ENCODE measurements around the gene NOTCH1.

NOTCH1 gene

GRCh38 chr9:136474974-136475865, 70.6 kb downstream of the NOTCH1 start:
- no peak overlapping the region for H3K9ac ChIP-seq
- no peaks in the 10 kb centered on the region for H3K27me3 ChIP-seq (ENCODE audit: insufficient read depth, low read depth)
- H2AFZ ChIP-seq (ENCODE audit: low read depth), result no peak overlapping the region
- peaks cover 4% of the 10 kb centered on the region; the same call in 1 of the 2 replicates for H3K36me3 ChIP-seq (ENCODE audit: insufficient read depth)
- TF ChIP-seq, protein P1, sequence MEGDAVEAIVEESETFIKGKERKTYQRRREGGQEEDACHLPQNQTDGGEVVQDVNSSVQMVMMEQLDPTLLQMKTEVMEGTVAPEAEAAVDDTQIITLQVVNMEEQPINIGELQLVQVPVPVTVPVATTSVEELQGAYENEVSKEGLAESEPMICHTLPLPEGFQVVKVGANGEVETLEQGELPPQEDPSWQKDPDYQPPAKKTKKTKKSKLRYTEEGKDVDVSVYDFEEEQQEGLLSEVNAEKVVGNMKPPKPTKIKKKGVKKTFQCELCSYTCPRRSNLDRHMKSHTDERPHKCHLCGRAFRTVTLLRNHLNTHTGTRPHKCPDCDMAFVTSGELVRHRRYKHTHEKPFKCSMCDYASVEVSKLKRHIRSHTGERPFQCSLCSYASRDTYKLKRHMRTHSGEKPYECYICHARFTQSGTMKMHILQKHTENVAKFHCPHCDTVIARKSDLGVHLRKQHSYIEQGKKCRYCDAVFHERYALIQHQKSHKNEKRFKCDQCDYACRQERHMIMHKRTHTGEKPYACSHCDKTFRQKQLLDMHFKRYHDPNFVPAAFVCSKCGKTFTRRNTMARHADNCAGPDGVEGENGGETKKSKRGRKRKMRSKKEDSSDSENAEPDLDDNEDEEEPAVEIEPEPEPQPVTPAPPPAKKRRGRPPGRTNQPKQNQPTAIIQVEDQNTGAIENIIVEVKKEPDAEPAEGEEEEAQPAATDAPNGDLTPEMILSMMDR (conservative IDR thresholded peaks at IDR 0.05; ENCODE audit: low read depth, low read length), result no peak
- H4K20me1 ChIP-seq (ENCODE audit: insufficient read depth), result peaks cover 11% of the 10 kb centered on the region; the same call in 1 of the 2 replicates
- peaks cover 7% of the 10 kb centered on the region for H3K4me1 ChIP-seq (ENCODE audit: low read depth, poor library complexity, severe bottlenecking)
- H3K79me2 ChIP-seq (ENCODE audit: insufficient read depth, low read depth), result peaks cover 26% of the 10 kb centered on the region
- no peak overlapping the region for H3K4me3 ChIP-seq (IDR thresholded peaks at IDR 0.05; ENCODE audit: insufficient read depth, low read depth, low read length)
- H3K4me2 ChIP-seq, result no peak overlapping the region
- H3K27ac ChIP-seq, result no peak overlapping the region

DNA sequence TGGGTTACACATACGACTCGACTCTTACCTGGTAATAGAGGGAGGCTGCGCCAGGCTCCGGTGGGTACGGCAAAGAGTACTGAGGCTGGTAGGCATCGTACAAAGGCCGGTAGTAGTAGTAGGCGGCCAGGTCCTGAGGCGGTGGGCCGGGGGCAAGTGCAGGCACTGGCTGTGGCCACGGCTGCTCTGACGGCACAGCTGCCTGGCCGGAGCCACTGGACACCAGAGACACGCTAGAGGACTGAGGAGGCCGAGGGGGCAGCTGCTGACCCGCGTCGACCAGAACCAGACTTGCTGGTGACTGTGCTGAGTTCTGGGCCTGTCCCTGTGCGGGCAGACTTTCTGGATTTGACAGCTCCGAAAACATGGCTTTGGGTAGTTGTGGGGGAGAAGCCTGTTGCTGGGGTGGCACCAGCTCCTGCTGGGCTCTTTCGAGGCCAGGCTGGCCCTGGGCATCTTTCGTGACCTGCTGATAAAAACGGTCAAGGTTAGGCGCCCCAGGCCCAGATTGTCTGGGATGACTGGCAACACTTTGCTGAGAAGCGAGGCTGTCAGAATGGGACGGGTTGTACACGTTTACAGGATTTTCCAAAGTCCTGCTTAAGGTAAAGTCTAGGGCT, 71.7 kb downstream of the NOTCH1 start:
- no peak overlapping the region for H3K27ac ChIP-seq
- no peaks in the 10 kb centered on the region for H3K4me1 ChIP-seq (ENCODE audit: low read depth, poor library complexity, severe bottlenecking)
- H3K79me2 ChIP-seq (ENCODE audit: insufficient read depth, low read depth), result peaks cover 15% of the 10 kb centered on the region
- no peak overlapping the region for H3K9ac ChIP-seq
- TF ChIP-seq, protein P1 (conservative IDR thresholded peaks at IDR 0.05; ENCODE audit: low read depth, low read length), result no peak
- H2AFZ ChIP-seq (ENCODE audit: low read depth), result no peak overlapping the region
- H3K4me2 ChIP-seq, result no peak overlapping the region
- no peaks in the 10 kb centered on the region for H3K27me3 ChIP-seq (ENCODE audit: insufficient read depth, low read depth)
- peaks cover 4% of the 10 kb centered on the region; the same call in 1 of the 2 replicates for H3K36me3 ChIP-seq (ENCODE audit: insufficient read depth)
- no peak overlapping the region for H3K4me3 ChIP-seq (IDR thresholded peaks at IDR 0.05; ENCODE audit: insufficient read depth, low read depth, low read length)
- H4K20me1 ChIP-seq (ENCODE audit: insufficient read depth), result 0 out of 2 replicates have a peak, but pooled peaks cover 9% of the 10 kb centered on the region

- Histone ChIP-seq H3K4me1 (ENCODE audit: low read depth, poor library complexity, severe bottlenecking) (no peaks in the 10 kb centered on the region), H3K9ac (no peak overlapping the region), H3K27me3 (ENCODE audit: insufficient read depth, low read depth) (no peaks in the 10 kb centered on the region), H3K27ac (no peak overlapping the region), H3K79me2 (ENCODE audit: insufficient read depth, low read depth) (peaks cover 7% of the 10 kb centered on the region; the same call in 1 of the 2 replicates), H3K4me2 (no peak overlapping the region), H2AFZ (ENCODE audit: low read depth) (no peak overlapping the region), H3K4me3 (IDR thresholded peaks at IDR 0.05; ENCODE audit: insufficient read depth, low read depth, low read length) (no peak overlapping the region), H4K20me1 (ENCODE audit: insufficient read depth) (0 out of 2 replicates have a peak, but pooled peaks cover 2% of the 10 kb centered on the region), H3K36me3 (ENCODE audit: insufficient read depth) (peaks cover 4% of the 10 kb centered on the region; the same call in 1 of the 2 replicates)
- TF ChIP-seq, protein P1 (conservative IDR thresholded peaks at IDR 0.05; ENCODE audit: low read depth, low read length), result no peak
These were observed 72.5 kb downstream of the NOTCH1 start for GRCh38 chr9:136473354-136473721.

DNA sequence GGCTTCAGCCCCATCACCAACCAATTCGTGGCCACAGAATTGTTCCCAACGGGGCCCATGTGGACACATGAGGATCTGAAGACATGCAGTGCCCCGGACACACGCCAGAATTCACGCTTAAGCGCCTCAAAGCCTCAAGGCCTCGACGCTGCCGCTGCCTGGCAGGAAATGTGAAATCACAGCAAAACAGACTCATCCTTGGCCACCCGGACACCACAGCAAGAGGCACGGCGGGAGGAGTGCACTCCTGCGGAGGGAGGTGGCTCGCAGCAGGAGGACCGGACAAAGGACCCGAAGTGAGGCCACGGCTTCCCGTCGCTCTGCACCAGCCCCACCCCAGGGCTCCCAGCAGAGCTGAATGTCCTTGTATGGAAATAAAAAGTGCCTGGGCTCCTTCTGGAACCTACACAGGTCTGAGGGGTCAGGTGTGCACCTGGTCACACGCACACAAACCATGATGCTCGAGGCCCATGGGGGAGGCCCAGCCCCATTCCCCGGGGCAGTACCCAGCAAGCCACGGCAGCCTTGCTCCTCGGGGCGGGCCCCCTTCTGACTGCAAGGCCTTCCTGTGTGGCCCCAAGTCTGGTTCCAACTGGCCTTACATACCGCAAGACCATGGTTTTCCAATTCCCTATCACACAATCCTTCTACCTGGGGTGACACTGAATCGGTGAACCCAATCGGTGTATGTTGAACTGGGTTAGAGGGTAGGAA, 73.1 kb downstream of the NOTCH1 start:
- Histone ChIP-seq H3K36me3 (ENCODE audit: insufficient read depth) (peaks cover 4% of the 10 kb centered on the region; the same call in 1 of the 2 replicates), H3K79me2 (ENCODE audit: insufficient read depth, low read depth) (peaks cover 2% of the 10 kb centered on the region; the same call in 1 of the 2 replicates), H3K27ac (no peak overlapping the region), H3K4me2 (no peak overlapping the region), H3K9ac (no peak overlapping the region), H3K4me3 (IDR thresholded peaks at IDR 0.05; ENCODE audit: insufficient read depth, low read depth, low read length) (no peak overlapping the region), H3K27me3 (ENCODE audit: insufficient read depth, low read depth) (no peaks in the 10 kb centered on the region), H2AFZ (ENCODE audit: low read depth) (no peak overlapping the region), H3K4me1 (ENCODE audit: low read depth, poor library complexity, severe bottlenecking) (no peaks in the 10 kb centered on the region), H4K20me1 (ENCODE audit: insufficient read depth) (no peaks in the 10 kb centered on the region)
- TF ChIP-seq, protein P1 (conservative IDR thresholded peaks at IDR 0.05; ENCODE audit: low read depth, low read length), result no peak
